ENCODE results near the gene STON2. TPM values are rescaled to one million over a fixed set of nuclear protein-coding genes. Genes with fewer than 3 reads are reported as not detected.
A peak's percentile ranks its signal among the peaks of the same experiment; 100 is the strongest.

The STON2 gene
- total and polyA plus RNA-seq, 4 donors: 1.9 to 30.0 (median 7.3) TPM

GRCh38 chr14:81256289-81256960 is 143.7 kb downstream of the STON2 start (continued):
- TF ChIP-seq HNF4A (conservative IDR thresholded peaks at IDR 0.05): no peak

GRCh38 chr14:81252278-81252677 is 147.8 kb downstream of the STON2 start:
- H3K4me1 ChIP-seq (ENCODE audit: control insufficient read depth in 4 of 4, insufficient read depth in 4 of 4, low read length in 3 of 4): no peaks in the 10 kb centered on the region

GRCh38 chr14:81247271-81247766 is 152.8 kb downstream of the STON2 start:
- Histone ChIP-seq H3K36me3 (ENCODE audit: control insufficient read depth in 4 of 4, insufficient read depth in 3 of 4, low read depth in 1 of 4, low read length in 3 of 4) (no peaks in the 10 kb centered on the region), H3K27ac (ENCODE audit: low read depth in 1 of 2, low read length in 2 of 2) (no peak overlapping the region), H3K9ac (ENCODE audit: low read depth in 1 of 2, low read length in 2 of 2) (no peak overlapping the region), H3K9me3 (ENCODE audit: control insufficient read depth in 4 of 4, low read length in 3 of 4) (no peaks in the 10 kb centered on the region), H3K4me1 (ENCODE audit: control insufficient read depth in 4 of 4, insufficient read depth in 4 of 4, low read length in 3 of 4) (no peaks in the 10 kb centered on the region), H3K27me3 (ENCODE audit: control insufficient read depth in 4 of 4, insufficient read depth in 4 of 4, low read length in 3 of 4) (no peaks in the 10 kb centered on the region), H3K4me3 (ENCODE audit: low read depth in 1 of 3, low read length in 3 of 3) (no peak overlapping the region)
- WGBS: 79% methylated on average over 8 of the region's 8 CpGs
- no peak for DNase-seq (ENCODE audit: low spot score)
- no peak for TF ChIP-seq ATF3 (IDR thresholded peaks at IDR 0.05)
- no peak for TF ChIP-seq MAX (IDR thresholded peaks at IDR 0.05)
- no peak for TF ChIP-seq RAD21 (IDR thresholded peaks at IDR 0.05)
- no peak for TF ChIP-seq JUND (IDR thresholded peaks at IDR 0.05)
- no peak for TF ChIP-seq HNF4G (IDR thresholded peaks at IDR 0.05)
- TF ChIP-seq FOXA1 (IDR thresholded peaks at IDR 0.05): no peak
- TF ChIP-seq FOXA2 (IDR thresholded peaks at IDR 0.05): no peak
- no peak for TF ChIP-seq ZBTB33 (IDR thresholded peaks at IDR 0.05)
- TF ChIP-seq SP1 (IDR thresholded peaks at IDR 0.05): no peak
- TF ChIP-seq NR2F2 (IDR thresholded peaks at IDR 0.05): no peak
- TF ChIP-seq TAF1 (conservative IDR thresholded peaks at IDR 0.05): no peak
- no peak for TF ChIP-seq EGR1 (IDR thresholded peaks at IDR 0.05; ENCODE audit: low read depth in 2 of 2)

More at GRCh38 chr14:81252278-81252677, 147.8 kb downstream of the STON2 start:
- Histone ChIP-seq H3K27ac (ENCODE audit: low read depth in 1 of 2, low read length in 2 of 2) (no peak overlapping the region), H3K4me3 (ENCODE audit: low read depth in 1 of 3, low read length in 3 of 3) (no peak overlapping the region), H3K9me3 (ENCODE audit: control insufficient read depth in 4 of 4, low read length in 3 of 4) (no peaks in the 10 kb centered on the region), H3K36me3 (ENCODE audit: control insufficient read depth in 4 of 4, insufficient read depth in 3 of 4, low read depth in 1 of 4, low read length in 3 of 4) (no peaks in the 10 kb centered on the region), H3K9ac (ENCODE audit: low read depth in 1 of 2, low read length in 2 of 2) (no peak overlapping the region), H3K27me3 (ENCODE audit: control insufficient read depth in 4 of 4, insufficient read depth in 4 of 4, low read length in 3 of 4) (no peaks in the 10 kb centered on the region)
- no peak for DNase-seq (ENCODE audit: low spot score)
- 73% methylated on average over 1 of the region's 1 CpG for WGBS
- TF ChIP-seq RAD21 (IDR thresholded peaks at IDR 0.05) (peak in 1 of 2 donors; percentile 22), MAX (IDR thresholded peaks at IDR 0.05) (no peak)
